Fibroblast of lung (primary cell): ENCODE measurements around the gene NUDCD3. TPM values are rescaled to one million over a fixed set of nuclear protein-coding genes. Genes with fewer than 3 reads are reported as not detected.

Experiments
- DNase-seq, 2 donors: peaks; one replicate each; pipeline versions ENCODE4 v3.0.0 to v3.0.0-alpha.2; 2010; ENCODE audit warnings: low read depth in 2 of 2
- H2AFZ ChIP-seq: 2 replicates; pipeline ENCODE4 v1.5.1; 2012; ENCODE audit warnings: low read length, control low read depth, inconsistent platforms
- H3K27ac ChIP-seq: 2 replicates; pipeline ENCODE4 v1.5.1; 2011; ENCODE audit warnings: low read length, control low read depth; ENCODE audit not compliant: insufficient read depth
- H3K27me3 ChIP-seq: 2 replicates; pipeline ENCODE4 v1.5.1; 2011; ENCODE audit warnings: mild to moderate bottlenecking, low read length; ENCODE audit not compliant: control insufficient read depth, insufficient read depth
- H3K36me3 ChIP-seq: 2 replicates; pipeline ENCODE4 v1.5.1; 2011; ENCODE audit warnings: low read length; ENCODE audit not compliant: control insufficient read depth, insufficient read depth
- H3K4me1 ChIP-seq: 2 replicates; pipeline ENCODE4 v1.5.1; 2011; ENCODE audit warnings: low read length; ENCODE audit not compliant: control insufficient read depth, insufficient read depth; ENCODE audit errors: extremely low read depth
- H3K4me2 ChIP-seq: 2 replicates; pipeline ENCODE4 v1.5.1; 2011; ENCODE audit warnings: low read length, control low read depth; ENCODE audit not compliant: insufficient read depth; ENCODE audit errors: extremely low read depth
- H3K4me3 ChIP-seq, 4 experiments: fragments of 200-600 bp in 1 of 4; sonication (generic) in 1 of 4; replicated peaks in 1 of 4; 2 replicates each; pipeline ENCODE4 v1.5.1; 2011 to 2016; ENCODE audit warnings: low read length in 4 of 4, low read depth in 3 of 4, mild to moderate bottlenecking in 3 of 4, control low read depth in 2 of 4, inconsistent platforms in 1 of 4, mixed read lengths in 1 of 4; ENCODE audit not compliant: insufficient read depth in 1 of 4; ENCODE audit errors: control extremely low read depth in 1 of 4
- H3K79me2 ChIP-seq: 2 replicates; pipeline ENCODE4 v1.5.1; 2012; ENCODE audit warnings: mild to moderate bottlenecking, low read length, inconsistent platforms; ENCODE audit not compliant: control insufficient read depth, insufficient read depth
- H3K9ac ChIP-seq: 2 replicates; pipeline ENCODE4 v1.5.1; 2011; ENCODE audit warnings: mild to moderate bottlenecking, low read length, control low read depth; ENCODE audit not compliant: insufficient read depth
- H3K9me3 ChIP-seq: 2 replicates; pipeline ENCODE4 v1.5.1; 2012; ENCODE audit warnings: low read depth, low read length; ENCODE audit not compliant: control insufficient read depth, insufficient read depth
- H4K20me1 ChIP-seq: 2 replicates; pipeline ENCODE4 v1.5.1; 2011; ENCODE audit warnings: low read length; ENCODE audit not compliant: control insufficient read depth, insufficient read depth; ENCODE audit errors: extremely low read depth
- CTCF ChIP-seq, 2 donors: IDR thresholded peaks in 1 of 2; conservative IDR thresholded peaks in 1 of 2; 1 replicate in 1 of 2; 2 replicates in 1 of 2; pipeline ENCODE4 v1.5.1; 2011 to 2012; ENCODE audit warnings: low read length in 2 of 2, control low read depth in 1 of 2, inconsistent platforms in 1 of 2, low read depth in 1 of 2, mild to moderate bottlenecking in 1 of 2
- EZH2 ChIP-seq: IDR thresholded peaks from 2 replicates; pipeline ENCODE4 v1.5.1; 2012; ENCODE audit warnings: low read length, control low read depth, mild to moderate bottlenecking; ENCODE audit errors: missing control alignments
- polyA plus RNA-seq, 2 donors: library from polyadenylated mRNA; depleted of rRNA in 1 of 2; stranded (reverse) in 1 of 2; unstranded in 1 of 2; fragments of >200 nt; gene quantifications; 2 replicates each; pipeline ENCODE4 v1.2.1, GENCODE V29; 2011 to 2012; ENCODE audit warnings: missing spikeins in 1 of 2
- total RNA-seq: library from RNA; depleted of rRNA; stranded (reverse); fragments of >200 nt; gene quantifications from 2 replicates; pipeline ENCODE4 v1.2.1, GENCODE V29; 2014

The NUDCD3 gene
- total and polyA plus RNA-seq, 2 donors (not counting 1 experiment from before 2014, with no cell fraction given): 51.9 to 68.7 TPM

- no peak overlapping the region for H2AFZ ChIP-seq
- H3K4me1 ChIP-seq: no peaks in the 10 kb centered on the region
- no peak overlapping the region for H3K4me2 ChIP-seq
- H3K9me3 ChIP-seq: no peaks in the 10 kb centered on the region
- no peaks in the 10 kb centered on the region for H4K20me1 ChIP-seq
- TF ChIP-seq CTCF (conservative IDR thresholded peaks at IDR 0.05 in 1 of 2, IDR thresholded peaks at IDR 0.05 in 1 of 2; ENCODE audit: low read depth in 1 of 2, low read length in 2 of 2) (no peak), EZH2 (no peak)
- no peak overlapping the region for H3K4me3 ChIP-seq
- no peaks in the 10 kb centered on the region for H3K79me2 ChIP-seq
- peaks cover 6% of the 10 kb centered on the region for H3K36me3 ChIP-seq
- DNase-seq: no peak
- no peaks in the 10 kb centered on the region for H3K27me3 ChIP-seq
- no peak overlapping the region for H3K9ac ChIP-seq
- H3K27ac ChIP-seq: no peak overlapping the region
Observed at GRCh38 chr7:44396496-44396895, 94.0 kb downstream of the NUDCD3 start.

- no peaks in the 10 kb centered on the region for H3K4me1 ChIP-seq
- H3K9me3 ChIP-seq: no peaks in the 10 kb centered on the region
- no peaks in the 10 kb centered on the region for H3K79me2 ChIP-seq
- H4K20me1 ChIP-seq: no peaks in the 10 kb centered on the region
- H3K9ac ChIP-seq: no peak overlapping the region
- TF ChIP-seq EZH2: no peak
- no peak for TF ChIP-seq CTCF (conservative IDR thresholded peaks at IDR 0.05 in 1 of 2, IDR thresholded peaks at IDR 0.05 in 1 of 2; ENCODE audit: low read depth in 1 of 2, low read length in 2 of 2)
- H2AFZ ChIP-seq: no peak overlapping the region
- no peak overlapping the region for H3K4me2 ChIP-seq
- DNase-seq: no peak
- H3K36me3 ChIP-seq: peaks cover 9% of the 10 kb centered on the region
- no peak overlapping the region for H3K4me3 ChIP-seq
- no peaks in the 10 kb centered on the region for H3K27me3 ChIP-seq
- H3K27ac ChIP-seq: no peak overlapping the region
Observed at GRCh38 chr7:44395067-44395466, 95.4 kb downstream of the NUDCD3 start.

GRCh38 chr7:44394636-44395035 is 95.8 kb downstream of the NUDCD3 start:
- H3K9me3 ChIP-seq: no peaks in the 10 kb centered on the region
- H3K9ac ChIP-seq: no peak overlapping the region
- no peaks in the 10 kb centered on the region for H4K20me1 ChIP-seq
- no peak overlapping the region for H3K4me3 ChIP-seq
- TF ChIP-seq EZH2 (no peak), CTCF (conservative IDR thresholded peaks at IDR 0.05 in 1 of 2, IDR thresholded peaks at IDR 0.05 in 1 of 2; ENCODE audit: low read depth in 1 of 2, low read length in 2 of 2) (no peak)
- H2AFZ ChIP-seq: no peak overlapping the region
- H3K4me1 ChIP-seq: no peaks in the 10 kb centered on the region
- H3K27me3 ChIP-seq: no peaks in the 10 kb centered on the region
- no peak for DNase-seq
- no peak overlapping the region for H3K27ac ChIP-seq
- peaks cover 9% of the 10 kb centered on the region for H3K36me3 ChIP-seq
- no peaks in the 10 kb centered on the region for H3K79me2 ChIP-seq
- no peak overlapping the region for H3K4me2 ChIP-seq
